COLO668 (cell line): ENCODE data around the gene CYB5RL.
A peak's percentile ranks its signal among the peaks of the same experiment; 100 is the strongest.
"Not testable (repeated sequence)": the region's sequence is repeated elsewhere in the genome, so short reads cannot be mapped to it uniquely, and the experiment has no call there.

Experiments used
- DNase-seq: peaks from one replicate; lab custom pipeline; 2025; ENCODE audit not compliant: unreplicated experiment; lab: John Stamatoyannopoulos, UW

The CYB5RL gene, protein sequence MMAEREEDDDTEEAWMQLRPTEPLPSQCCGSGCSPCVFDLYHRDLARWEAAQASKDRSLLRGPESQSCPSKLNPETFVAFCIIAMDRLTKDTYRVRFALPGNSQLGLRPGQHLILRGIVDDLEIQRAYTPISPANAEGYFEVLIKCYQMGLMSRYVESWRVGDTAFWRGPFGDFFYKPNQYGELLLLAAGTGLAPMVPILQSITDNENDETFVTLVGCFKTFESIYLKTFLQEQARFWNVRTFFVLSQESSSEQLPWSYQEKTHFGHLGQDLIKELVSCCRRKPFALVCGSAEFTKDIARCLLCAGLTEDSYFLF

DNA sequence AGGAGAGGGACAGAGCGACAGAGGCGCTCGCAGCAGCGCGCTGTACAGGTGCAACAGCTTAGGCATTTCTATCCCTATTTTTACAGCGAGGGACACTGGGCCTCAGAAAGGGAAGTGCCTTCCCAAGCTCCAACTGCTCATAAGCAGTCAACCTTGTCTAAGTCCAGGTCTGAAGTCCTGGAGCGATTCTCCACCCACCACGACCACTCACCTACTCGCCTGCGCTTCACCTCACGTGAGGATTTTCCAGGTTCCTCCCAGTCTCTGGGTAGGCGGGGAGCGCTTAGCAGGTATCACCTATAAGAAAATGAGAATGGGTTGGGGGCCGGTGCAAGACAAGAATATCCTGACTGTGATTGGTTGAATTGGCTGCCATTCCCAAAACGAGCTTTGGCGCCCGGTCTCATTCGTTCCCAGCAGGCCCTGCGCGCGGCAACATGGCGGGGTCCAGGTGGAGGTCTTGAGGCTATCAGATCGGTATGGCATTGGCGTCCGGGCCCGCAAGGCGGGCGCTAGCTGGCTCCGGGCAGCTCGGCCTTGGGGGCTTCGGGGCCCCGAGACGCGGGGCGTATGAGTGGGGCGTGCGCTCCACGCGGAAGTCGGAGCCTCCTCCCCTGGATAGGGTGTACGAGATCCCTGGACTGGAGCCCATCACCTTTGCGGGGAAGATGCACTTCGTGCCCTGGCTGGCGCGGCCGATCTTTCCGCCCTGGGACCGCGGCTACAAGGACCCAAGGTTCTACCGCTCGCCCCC is at the start of gene CYB5RL, which contains the start of gene MRPL37:
CYB5RL (minus strand) TSS at position 266 of the 754 bp plus-strand sequence. CDS start 4,414 bp downstream, outside the sequence.
MRPL37 (plus strand) TSS at position 403 of the 754 bp plus-strand sequence; CDS start at position 480, 77 bp downstream.
- peak; percentile 99 for DNase-seq

DNA sequence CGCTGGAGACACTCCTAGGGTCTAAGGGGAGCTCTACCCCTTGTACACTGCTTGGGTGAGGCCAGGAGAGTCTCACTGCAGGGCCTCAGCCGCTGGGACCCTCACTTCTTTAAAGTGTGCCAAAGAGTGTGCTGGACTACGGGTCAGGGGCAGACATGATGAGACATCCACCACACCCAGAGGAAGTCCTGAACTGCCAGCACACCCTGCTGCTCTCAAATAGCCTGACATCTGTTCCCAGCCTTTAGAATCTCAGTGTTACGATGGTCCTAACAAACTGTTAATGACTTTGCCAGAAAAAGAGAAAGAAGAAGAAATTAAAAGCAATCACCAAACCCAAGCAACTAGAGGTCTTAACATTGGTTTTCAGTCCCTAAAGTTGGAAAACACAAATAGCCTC is 49.1 kb upstream of the CYB5RL start:
- no peak for DNase-seq

DNA sequence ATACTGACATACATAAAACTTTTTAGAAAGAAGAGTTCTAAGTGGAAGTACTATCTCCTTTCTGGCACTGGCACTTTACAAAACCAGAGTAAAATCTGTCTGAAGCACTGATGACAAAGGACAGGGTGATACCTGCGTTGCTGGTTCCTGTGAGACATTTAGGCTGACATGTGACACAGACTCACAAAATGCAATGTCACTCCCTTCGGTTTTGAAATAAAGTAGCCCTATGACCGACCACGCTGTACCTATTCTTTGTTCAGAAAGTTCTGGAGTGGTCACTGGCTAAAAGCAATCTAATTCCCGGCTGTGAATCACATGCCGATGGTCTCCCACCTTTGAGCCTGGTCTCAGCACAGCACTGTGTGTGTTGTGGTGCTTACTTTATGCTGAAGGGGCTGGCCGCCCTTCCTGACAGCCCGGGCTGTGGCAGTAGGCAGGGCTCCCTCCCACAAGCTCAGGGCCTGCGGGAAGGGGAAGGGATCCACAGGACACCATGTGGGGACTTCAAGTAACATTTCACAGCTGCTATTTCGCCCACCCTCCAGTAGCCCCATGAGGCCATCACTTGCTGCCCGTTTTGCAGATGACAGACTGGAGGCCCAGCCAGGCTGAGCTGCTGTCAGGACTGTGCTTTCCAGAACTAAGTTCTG is 48.2 kb upstream of the CYB5RL start:
- no peak for DNase-seq

DNA sequence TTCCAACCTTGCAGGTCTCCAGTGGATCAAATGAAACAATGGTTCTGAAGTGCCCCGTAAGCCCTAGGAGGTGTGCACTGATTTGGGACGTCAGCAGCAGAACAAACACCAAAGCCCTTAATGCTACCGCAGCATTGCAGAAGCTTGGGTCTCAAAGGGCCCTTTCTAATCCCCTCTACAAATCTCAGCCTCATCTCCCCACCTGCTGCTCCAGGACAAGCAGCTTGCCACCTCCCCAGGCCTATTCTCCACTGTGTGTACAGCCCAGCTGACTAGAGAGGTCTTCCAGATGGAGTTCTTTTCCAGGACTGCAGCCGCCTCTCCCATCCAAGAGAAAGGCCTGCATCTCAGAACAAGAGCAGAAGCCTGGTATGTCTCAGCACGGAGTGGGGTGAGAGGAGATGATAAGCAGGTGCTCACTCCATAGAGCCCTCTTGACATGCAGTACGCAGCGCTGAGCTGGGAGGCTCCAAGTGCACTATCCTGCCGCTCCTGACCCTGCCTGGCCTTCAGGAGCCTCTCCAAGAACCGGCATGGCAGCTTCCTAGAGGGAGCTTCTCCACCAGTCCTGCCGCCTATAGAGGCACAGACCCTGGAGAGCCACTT is 46.4 kb upstream of the CYB5RL start:
- DNase-seq = no peak

DNA sequence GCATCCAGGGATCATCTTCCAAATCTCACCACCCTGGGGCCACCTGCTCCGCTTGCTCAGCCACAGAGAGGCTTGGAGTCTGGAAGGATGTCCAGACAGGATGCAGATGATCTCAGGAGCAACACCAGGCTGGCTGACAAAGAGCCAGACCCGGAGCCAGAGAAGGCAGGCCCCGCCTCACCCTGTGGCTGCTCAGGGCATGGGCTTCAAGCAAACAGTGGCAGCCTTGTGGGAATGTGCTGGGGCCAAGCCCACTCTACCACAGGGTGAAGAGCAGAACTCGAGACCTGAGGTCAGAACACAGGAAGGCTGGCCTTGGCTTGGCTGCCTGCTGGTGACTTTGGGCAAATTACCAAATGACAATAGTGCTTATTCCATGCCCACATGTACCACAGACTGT is 45.7 kb upstream of the CYB5RL start:
- no peak for DNase-seq

DNA sequence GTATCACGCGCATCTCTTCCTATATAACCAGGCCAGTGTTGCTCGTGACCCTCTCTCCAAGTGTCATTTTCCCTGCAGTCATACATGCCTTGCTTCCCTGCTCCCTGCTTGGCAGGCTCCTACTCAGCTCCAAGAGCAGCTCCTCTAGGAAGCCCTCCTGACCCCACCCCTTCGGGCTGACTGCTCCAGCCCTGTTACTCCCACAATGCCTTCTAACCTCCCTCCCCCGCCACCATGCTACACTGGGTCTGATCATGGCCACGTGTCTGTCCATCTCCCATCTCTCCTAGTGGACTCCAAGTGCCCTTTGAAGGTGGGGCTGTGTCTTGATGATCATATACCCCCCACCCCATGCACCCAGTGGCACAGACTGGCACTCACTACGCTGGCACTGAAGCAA is 44.8 kb upstream of the CYB5RL start:
- no peak for DNase-seq

DNA sequence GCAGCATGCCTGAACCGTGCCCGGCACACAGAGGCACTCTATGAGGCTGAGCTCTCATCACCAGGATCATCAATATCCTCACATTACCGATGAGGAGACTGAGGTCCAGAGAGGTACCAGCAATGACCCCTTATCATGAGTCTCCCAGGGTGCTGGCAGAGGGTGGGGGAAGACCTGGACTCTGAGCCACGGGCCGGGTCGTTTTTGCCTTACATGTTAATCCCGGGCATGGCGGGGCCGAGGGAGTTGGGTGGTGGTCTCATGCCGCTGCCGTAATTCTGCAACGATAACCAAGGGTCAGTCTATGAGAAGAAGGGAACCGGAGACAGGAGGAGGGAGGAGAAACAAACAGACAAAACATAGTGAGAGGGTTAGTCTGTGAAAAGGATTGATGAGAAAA is 43.2 kb upstream of the CYB5RL start:
- no peak for DNase-seq

DNA sequence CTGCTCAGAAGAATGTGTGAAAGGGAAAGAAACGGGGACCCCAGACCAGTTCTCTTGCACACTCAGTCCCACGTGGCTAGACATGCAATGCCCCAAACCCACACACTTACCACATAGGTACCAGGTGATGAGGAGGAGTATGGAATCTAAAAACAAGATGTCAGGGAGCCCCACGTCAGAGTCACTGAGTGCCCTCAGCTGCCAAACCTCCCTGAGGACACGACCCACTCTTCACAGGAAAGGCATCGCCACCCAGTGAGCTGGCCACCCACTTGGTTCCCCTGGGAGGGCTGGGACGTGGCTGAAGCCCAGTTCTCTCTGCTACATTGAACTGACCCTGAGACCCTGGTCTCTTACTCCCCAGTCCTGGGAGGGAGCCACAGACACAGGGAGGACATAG is 41.5 kb upstream of the CYB5RL start:
- DNase-seq = no peak

DNA sequence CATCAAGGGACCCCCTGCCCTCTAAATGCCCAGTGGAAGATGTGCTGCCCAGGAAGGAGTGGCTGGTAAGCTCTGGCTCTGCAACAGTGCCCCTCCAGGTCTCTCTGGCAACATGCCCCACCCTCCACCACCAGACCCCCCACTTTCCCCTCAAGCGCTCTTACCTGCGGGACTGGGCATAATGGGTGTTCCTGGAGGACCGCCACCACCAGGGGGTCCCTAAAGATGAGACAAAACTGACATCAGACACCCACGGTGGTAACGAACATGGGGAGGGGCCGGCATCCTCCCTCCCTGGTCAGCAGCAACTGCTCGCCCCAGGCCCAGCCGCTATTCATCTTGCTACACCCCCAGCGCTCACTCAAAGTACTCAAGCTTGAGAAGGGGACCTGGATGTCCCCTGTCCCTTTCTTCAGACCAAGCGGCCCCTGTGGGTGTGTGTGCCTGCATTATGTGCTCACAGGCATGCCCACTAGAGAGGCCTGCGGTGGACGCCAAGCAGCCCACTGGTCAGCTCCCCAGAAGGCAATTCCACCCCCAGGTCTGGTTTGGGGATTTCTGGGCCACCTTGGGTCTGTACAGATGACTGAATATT is 41.0 kb upstream of the CYB5RL start:
- DNase-seq = no peak

DNA sequence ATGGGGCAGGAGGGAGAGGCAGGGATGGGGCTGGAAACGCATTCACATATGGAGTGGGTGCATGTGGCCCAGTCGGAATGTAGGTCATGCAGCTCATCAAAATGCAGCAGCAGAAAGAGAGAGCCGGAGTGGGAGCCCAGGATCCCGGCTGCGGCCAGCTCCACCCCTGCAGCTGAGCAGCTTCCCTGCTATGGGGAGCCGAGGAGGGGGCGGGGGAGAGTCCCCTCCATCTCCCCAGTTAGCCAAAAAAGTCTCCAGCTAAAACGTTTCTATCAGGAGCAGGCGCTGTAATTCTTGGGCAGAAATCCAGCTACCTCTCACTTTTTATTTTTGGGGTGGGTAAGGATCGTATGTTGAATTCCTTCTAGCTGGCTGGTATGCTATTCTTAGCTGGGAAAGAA is 39.8 kb upstream of the CYB5RL start:
- no peak for DNase-seq

DNA sequence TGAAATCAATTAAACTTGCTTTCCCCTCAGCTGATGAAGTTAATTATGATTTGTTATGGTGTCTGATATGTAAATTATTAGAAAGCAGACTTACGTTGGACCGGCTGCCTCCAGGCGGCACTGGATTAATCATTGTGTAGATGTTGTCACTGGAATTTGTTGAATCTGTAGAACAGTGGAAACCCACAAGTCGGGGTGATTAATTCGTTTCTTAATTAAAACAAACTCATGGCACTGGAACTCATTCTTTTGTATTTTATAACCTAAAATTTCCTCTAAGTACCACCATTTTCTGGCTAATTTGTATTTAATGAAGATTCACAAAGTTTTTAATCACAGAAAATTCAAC is 39.2 kb upstream of the CYB5RL start:
- no peak for DNase-seq

DNA sequence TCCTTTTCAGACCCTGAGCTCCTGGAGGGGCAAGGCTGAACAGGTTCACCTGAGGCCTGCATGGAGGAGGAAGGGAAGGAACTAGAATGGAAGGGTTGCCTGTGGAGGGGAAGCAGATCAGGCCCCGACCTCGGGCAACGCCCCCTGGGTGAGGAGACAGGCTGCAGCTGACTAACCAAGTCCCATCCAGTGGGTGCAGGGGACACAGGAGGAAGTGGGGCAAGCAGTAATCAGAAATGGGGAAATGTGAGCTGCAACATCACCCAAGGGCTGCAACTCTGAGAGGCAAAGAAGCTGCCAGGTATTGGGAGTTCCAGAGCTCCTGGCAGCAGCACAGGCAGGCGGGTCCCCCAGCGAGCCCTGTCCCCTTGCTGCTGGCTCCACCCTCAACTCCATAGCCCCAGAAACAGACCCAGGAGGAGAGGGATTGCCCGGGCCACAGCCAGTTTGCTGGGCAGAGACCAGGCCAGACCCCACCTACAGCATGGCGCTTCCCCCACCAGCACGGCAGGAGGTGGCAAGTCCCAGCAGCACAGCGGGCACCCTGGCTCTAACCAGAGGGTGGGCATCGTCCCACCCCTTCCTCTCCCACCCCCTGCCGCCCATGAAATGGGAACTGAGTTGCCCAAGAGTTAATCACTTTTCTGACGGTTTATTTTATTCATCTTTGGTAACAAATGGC is 38.7 kb upstream of the CYB5RL start:
- DNase-seq = no peak

DNA sequence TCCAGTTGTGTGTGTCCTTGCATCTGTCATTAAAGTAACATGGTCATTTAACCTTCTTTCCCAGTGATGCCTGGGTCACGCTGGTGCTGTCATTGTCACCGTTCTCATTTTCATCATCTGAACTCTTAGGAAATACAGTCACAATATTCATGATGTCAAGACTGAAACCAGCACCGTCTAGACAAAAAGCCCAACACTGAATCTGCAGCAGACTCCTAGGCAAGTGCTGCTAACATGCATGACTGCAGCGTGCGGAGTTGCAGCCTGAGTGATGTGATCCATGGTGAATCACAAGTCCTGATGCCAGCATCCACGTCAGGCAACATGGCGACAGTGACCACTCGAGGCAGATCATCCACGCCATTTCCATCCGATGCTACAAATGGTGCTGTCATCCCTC is 37.8 kb upstream of the CYB5RL start:
- DNase-seq = no peak

DNA sequence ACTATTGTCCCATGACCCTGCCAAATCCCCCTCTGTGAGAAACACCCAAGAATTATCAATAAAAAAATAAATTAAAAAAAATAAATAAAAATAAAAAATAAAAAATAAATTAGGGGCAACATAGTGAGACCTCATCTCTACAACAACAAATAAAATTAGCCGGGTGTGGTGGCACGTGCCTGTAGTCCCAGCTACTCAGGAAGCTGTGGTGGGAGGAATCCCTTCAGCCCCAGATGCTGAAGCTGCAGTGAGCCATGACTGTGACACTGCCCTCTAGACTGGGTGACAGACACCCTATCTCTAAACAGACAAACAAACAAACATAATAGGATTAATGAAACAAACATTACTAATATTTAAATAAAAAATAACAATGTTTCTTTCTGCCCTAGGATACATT is 34.5 kb upstream of the CYB5RL start:
- DNase-seq = no peak

DNA sequence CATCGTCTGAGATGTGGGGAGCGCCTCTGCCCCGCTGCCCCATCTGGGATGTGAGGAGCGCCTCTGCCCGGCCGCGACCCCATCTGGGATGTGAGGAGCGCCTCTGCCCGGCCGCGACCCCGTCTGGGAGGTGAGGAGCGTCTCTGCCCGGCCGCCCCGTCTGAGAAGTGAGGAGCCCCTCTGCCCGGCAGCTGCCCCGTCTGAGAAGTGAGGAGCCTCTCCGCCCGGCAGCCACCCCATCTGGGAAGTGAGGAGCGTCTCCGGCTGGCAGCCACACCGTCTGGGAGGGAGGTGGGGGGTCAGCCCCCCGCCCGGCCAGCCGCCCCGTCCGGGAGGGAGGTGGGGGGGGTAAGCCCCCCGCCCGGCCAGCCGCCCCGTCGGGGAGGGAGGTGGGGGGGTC is 33.4 kb upstream of the CYB5RL start:
- DNase-seq = not testable (repeated sequence)

DNA sequence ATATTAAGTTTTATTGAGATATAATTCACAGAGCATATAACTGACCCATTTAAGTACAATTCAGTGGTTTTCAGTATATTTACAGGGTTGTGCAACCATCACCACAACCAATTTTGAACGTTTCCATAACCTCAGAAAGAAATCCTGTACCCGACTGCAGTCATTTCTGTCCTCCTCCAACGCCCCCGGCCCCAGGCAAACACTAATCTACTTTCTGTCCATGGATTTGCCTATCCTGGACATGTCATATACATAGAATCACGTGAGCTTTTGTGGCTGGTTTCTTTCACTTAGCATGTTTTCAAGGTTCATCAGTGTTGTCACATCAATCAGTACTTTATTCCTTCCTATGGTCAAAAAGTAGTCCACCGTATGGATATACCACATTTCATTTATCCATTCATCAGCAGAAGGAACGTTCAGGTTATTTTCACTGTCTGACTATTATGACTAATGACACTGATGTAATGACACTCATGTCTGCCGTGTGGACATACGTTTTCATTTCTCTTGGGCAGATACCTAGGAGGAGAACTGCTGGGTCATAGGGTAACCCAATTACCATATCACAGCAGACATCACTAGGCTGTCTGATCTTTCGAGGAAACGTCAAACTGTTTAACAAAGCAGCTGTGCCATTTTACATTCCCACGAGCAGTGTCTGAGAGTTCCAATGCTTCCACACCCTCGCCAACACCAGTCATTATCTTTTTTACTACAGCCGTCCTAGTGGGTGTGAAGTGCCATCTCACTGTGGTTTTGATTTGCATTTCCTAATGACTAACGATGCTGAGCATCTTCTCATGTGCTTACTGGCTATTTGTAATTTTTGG is 30.9 kb upstream of the CYB5RL start:
- DNase-seq = no peak

DNA sequence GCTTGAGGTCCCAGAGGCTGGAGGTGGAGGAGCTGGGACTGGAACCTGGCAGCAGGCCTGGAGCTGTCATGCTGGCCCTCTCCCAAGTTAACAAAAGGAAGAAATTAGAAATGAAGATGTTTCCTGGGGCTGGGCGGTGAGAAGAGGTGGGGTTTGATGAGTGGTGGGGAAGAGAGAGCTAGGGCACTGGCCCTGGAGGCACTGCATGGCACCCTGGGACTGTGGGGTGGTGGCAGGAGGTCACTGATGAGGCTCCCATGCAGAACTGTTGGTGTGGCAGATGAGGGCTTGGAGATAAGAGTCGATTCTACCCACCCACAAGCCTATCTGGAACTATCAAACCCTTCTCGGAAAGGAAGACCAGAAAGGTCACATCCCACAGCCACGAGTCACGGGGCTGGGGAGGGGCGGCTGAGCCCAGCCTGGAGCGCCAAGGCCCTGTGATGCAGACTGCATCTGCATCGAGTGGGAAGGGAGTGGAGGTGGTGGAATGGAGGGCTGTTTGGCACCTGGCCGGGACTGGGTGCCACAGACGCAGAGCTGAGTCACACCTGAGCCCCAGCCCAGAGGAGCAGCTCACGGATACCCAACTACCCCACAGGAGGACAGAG is 29.6 kb upstream of the CYB5RL start:
- no peak for DNase-seq

DNA sequence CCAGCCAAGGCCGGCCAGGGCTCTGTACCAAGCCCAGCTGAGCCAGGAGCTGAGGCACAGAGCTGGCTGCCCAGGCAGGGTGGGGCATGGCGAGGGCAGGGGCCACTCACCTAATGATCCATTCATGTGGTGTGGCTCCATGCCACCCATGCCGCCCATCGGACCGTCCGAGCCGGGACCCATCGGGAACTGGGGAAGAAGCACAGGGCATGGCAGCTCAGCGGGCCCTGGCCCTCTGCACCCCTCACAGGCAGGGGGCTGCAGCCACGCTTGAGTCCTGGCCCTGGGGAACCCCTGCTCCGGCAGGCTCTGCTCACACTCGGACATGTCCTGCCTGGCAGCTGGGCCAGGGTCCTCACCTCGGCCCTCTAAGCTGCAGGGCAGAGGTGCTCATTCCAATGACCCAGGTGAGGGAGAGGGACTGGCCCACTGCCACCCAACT is 28.8 kb upstream of the CYB5RL start:
- DNase-seq = no peak

DNA sequence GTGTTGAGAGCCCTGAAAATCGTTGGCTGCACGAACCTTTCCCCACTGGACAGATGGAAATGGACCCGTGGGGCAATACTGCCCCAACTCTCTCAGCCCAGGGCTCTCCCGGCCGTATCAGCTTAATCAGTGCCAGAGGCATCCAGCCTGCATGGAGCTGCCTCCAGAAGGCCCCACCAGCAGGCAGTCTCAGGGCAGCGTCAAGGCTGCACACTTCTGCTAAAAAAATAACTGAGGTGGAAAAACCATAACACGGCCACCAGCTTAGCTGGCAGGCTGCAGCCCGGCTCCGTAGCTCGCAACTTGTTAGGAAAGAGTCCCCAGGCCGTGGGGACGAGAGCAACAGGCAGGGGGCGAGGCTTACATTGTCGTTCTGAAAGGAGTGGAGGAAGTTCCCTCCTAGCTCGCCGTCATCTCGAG is 28.1 kb upstream of the CYB5RL start:
- no peak for DNase-seq
